HFFc6 (cell line): Measurements from ENCODE around the gene MX1. TPM values are rescaled to one million over a fixed set of nuclear protein-coding genes. Genes with fewer than 3 reads are reported as not detected.

Experiments used
- DNase-seq: peaks from one replicate; pipeline ENCODE4 v3.0.0-alpha.2; 2018
- H3K27ac Mint-ChIP-seq: 2 replicates; pipeline ENCODE4 v1.8.0; 2020; ENCODE audit warnings: mild to moderate bottlenecking, mixed read lengths
- H3K27me3 Mint-ChIP-seq: 2 replicates; pipeline ENCODE4 v1.8.0; 2021; ENCODE audit warnings: mild to moderate bottlenecking, moderate library complexity, mixed read lengths; ENCODE audit not compliant: insufficient read depth
- H3K36me3 Mint-ChIP-seq: 2 replicates; pipeline ENCODE4 v1.8.0; 2021; ENCODE audit warnings: low read depth, mixed read lengths
- H3K4me1 Mint-ChIP-seq: 2 replicates; pipeline ENCODE4 v1.8.0; 2020; ENCODE audit warnings: low read depth, mixed read lengths
- H3K4me3 Mint-ChIP-seq: 2 replicates; pipeline ENCODE4 v1.8.0; 2020; ENCODE audit warnings: mild to moderate bottlenecking, moderate library complexity, mixed read lengths
- H3K9me3 Mint-ChIP-seq: 2 replicates; pipeline ENCODE4 v1.8.0; 2020; ENCODE audit warnings: mild to moderate bottlenecking, mixed read lengths
- CTCF ChIP-seq: fragments of 200-600 bp; sonication (generic); IDR thresholded peaks from 2 replicates; pipeline ENCODE4 v1.5.0; 2021; ENCODE audit warnings: antibody characterized with exemption, mild to moderate bottlenecking
- total RNA-seq, 6 experiments: library from RNA; stranded (reverse); fragmentation: NEBNext Ultra II Directional; extraction: Animal tissue kit (Norgen Biotek cat#: 25700); gene quantifications; 2 replicates in 1 of 6; 3 replicates in 5 of 6; pipeline ENCODE4 v1.2.3, GENCODE V29; 2021

MX1 gene
- total RNA-seq, 6 experiments from 2014 or later = 0.61 to 1.2 (median 0.85) TPM

- no peaks in the 10 kb centered on the region for H3K36me3 Mint-ChIP-seq
- DNase-seq = no peak
- H3K4me1 Mint-ChIP-seq = no peaks in the 10 kb centered on the region
- no peaks in the 10 kb centered on the region for H3K9me3 Mint-ChIP-seq
- no peak overlapping the region for H3K4me3 Mint-ChIP-seq
- H3K27me3 Mint-ChIP-seq = peaks cover 5% of the 10 kb centered on the region
- no peak for TF ChIP-seq CTCF
- H3K27ac Mint-ChIP-seq = no peak overlapping the region
Observed at GRCh38 chr21:41429305-41429704, 3.3 kb downstream of the MX1 start.

- H3K4me1 Mint-ChIP-seq = no peaks in the 10 kb centered on the region
- no peak overlapping the region for H3K4me3 Mint-ChIP-seq
- peaks cover 5% of the 10 kb centered on the region for H3K27me3 Mint-ChIP-seq
- DNase-seq = no peak
- no peaks in the 10 kb centered on the region for H3K36me3 Mint-ChIP-seq
- TF ChIP-seq CTCF = no peak
- no peak overlapping the region for H3K27ac Mint-ChIP-seq
- peaks cover 3% of the 10 kb centered on the region for H3K9me3 Mint-ChIP-seq
Observed at GRCh38 chr21:41429925-41430491, 4.0 kb downstream of the MX1 start.

GRCh38 chr21:41431788-41432548, 5.9 kb downstream of the MX1 start:
- TF ChIP-seq CTCF = no peak
- Mint-ChIP-seq H3K4me1 (no peaks in the 10 kb centered on the region), H3K27me3 (peaks cover 4% of the 10 kb centered on the region), H3K36me3 (no peaks in the 10 kb centered on the region; the same call in 1 of the 2 replicates), H3K27ac (no peak overlapping the region), H3K9me3 (peaks cover 9% of the 10 kb centered on the region), H3K4me3 (no peak overlapping the region)
- no peak for DNase-seq

GRCh38 chr21:41432562-41433460, 6.8 kb downstream of the MX1 start:
- H3K4me1 Mint-ChIP-seq = no peaks in the 10 kb centered on the region
- DNase-seq = no peak
- H3K27me3 Mint-ChIP-seq = peaks cover 2% of the 10 kb centered on the region
- no peaks in the 10 kb centered on the region; the same call in 1 of the 2 replicates for H3K36me3 Mint-ChIP-seq
- H3K27ac Mint-ChIP-seq = no peak overlapping the region
- no peak overlapping the region for H3K4me3 Mint-ChIP-seq
- peaks cover 9% of the 10 kb centered on the region for H3K9me3 Mint-ChIP-seq
- TF ChIP-seq CTCF = no peak

GRCh38 chr21:41433566-41433965, 7.5 kb downstream of the MX1 start:
- H3K27me3 Mint-ChIP-seq = peaks cover 4% of the 10 kb centered on the region
- no peak for DNase-seq
- H3K9me3 Mint-ChIP-seq = peaks cover 9% of the 10 kb centered on the region
- no peaks in the 10 kb centered on the region for H3K4me1 Mint-ChIP-seq
- no peak overlapping the region for H3K27ac Mint-ChIP-seq
- no peak overlapping the region for H3K4me3 Mint-ChIP-seq
- TF ChIP-seq CTCF = no peak
- H3K36me3 Mint-ChIP-seq = no peaks in the 10 kb centered on the region; the same call in 1 of the 2 replicates
